Sigmoid colon (tissue), 4 donors: ENCODE data around the gene TPPP2.

Experiments used
- CTCF ChIP-seq, 4 experiments: fragments of 450-650 bp in 3 of 4; fragments of 200-600 bp in 1 of 4; IDR thresholded peaks; one replicate each; pipeline ENCODE4 v1.5.1; 2016 to 2019; ENCODE audit warnings: antibody characterized with exemption in 4 of 4, mild to moderate bottlenecking in 3 of 4, moderate library complexity in 2 of 4
- EP300 ChIP-seq, 4 donors: sonication (generic); formaldehyde crosslinking; IDR thresholded peaks; one replicate each; pipeline ENCODE4 v1.6.1; 2017; ENCODE audit warnings: antibody characterized with exemption in 4 of 4
- POLR2A ChIP-seq, 2 donors: fragments of 450-650 bp; IDR thresholded peaks; one replicate each; pipeline ENCODE4 v1.6.1; 2016; ENCODE audit warnings: antibody characterized with exemption in 2 of 2, mild to moderate bottlenecking in 2 of 2, moderate library complexity in 2 of 2

- TF ChIP-seq CTCF (IDR thresholded peaks at IDR 0.05) = no peak
- no peak for TF ChIP-seq POLR2A (IDR thresholded peaks at IDR 0.05)
- no peak for TF ChIP-seq EP300 (IDR thresholded peaks at IDR 0.05)
Observed at GRCh38 chr14:21043974-21044618, 14.1 kb downstream of the TPPP2 start.
